B cell (primary cell): Measurements from ENCODE around the gene HMG20B. TPM values are rescaled to one million over a fixed set of nuclear protein-coding genes. Genes with fewer than 3 reads are reported as not detected.

Experiments
- ATAC-seq: fragments of 200-7000 bp; cut with Tn5 transposase; one replicate; pipeline ENCODE4 v1.10.0; 2021; ENCODE audit warnings: low read depth, mild to moderate bottlenecking, moderate number of reproducible peaks, moderate library complexity
- CTCF ChIA-PET: fragments of 350-600 bp; sonication (Branson Sonifier 250); formaldehyde crosslinking; loops from one replicate; lab custom pipeline; 2021; ENCODE audit warnings: antibody characterized with exemption, inconsistent platforms; lab: Charles Lee
- POLR2A ChIA-PET: fragments of 350-600 bp; sonication (Branson Sonifier 250); formaldehyde crosslinking; loops from one replicate; lab custom pipeline; 2021; ENCODE audit warnings: antibody characterized with exemption; lab: Charles Lee
- DNase-seq: peaks from one replicate; pipeline ENCODE4 v3.0.0; 2013
- H2AFZ ChIP-seq: 2 replicates; pipeline ENCODE4 v1.6.1; 2012; ENCODE audit warnings: mild to moderate bottlenecking, low read depth, low read length; ENCODE audit not compliant: insufficient read depth, poor library complexity, severe bottlenecking
- H3K27ac ChIP-seq, 2 donors: 1 replicate in 1 of 2; 2 replicates in 1 of 2; pipeline ENCODE4 v1.5.1; 2012 to 2013; ENCODE audit warnings: low read length in 2 of 2, mild to moderate bottlenecking in 2 of 2, moderate library complexity in 1 of 2
- H3K27me3 ChIP-seq, 4 experiments: fragments of 200-600 bp in 1 of 4; sonication (generic) in 1 of 4; replicated peaks in 1 of 4; 1 replicate in 2 of 4; 2 replicates in 2 of 4; pipeline versions ENCODE4 v1.6.1 to v1.7.0; 2013 to 2016; ENCODE audit warnings: low read length in 3 of 4, mild to moderate bottlenecking in 2 of 4, mixed read lengths in 1 of 4, moderate library complexity in 1 of 4; ENCODE audit not compliant: insufficient read depth in 4 of 4, control insufficient read depth in 3 of 4; ENCODE audit errors: control extremely low read depth in 1 of 4
- H3K36me3 ChIP-seq, 2 experiments: replicated peaks in 1 of 2; 1 replicate in 1 of 2; 2 replicates in 1 of 2; pipeline versions ENCODE4 v1.6.1 to v1.7.1; 2013; ENCODE audit warnings: low read length in 1 of 2; ENCODE audit not compliant: insufficient read depth in 2 of 2, control insufficient read depth in 1 of 2; ENCODE audit errors: control extremely low read depth in 1 of 2, extremely low read depth in 1 of 2
- H3K4me1 ChIP-seq, 2 donors: fragments of 200-600 bp in 1 of 2; sonication (generic) in 1 of 2; 1 replicate in 1 of 2; 2 replicates in 1 of 2; pipeline versions ENCODE4 v1.5.1 to v1.6.1; 2013 to 2017; ENCODE audit warnings: low read length in 2 of 2; ENCODE audit not compliant: control insufficient read depth in 2 of 2, insufficient read depth in 2 of 2
- H3K4me2 ChIP-seq: replicated peaks from 2 replicates; pipeline ENCODE3; 2012; ENCODE audit warnings: mild to moderate bottlenecking, low read depth, low read length; ENCODE audit not compliant: poor library complexity, severe bottlenecking
- H3K4me3 ChIP-seq, 5 experiments: fragments of 200-600 bp in 1 of 5; sonication (generic) in 1 of 5; 1 replicate in 3 of 5; 2 replicates in 2 of 5; pipeline versions ENCODE4 v1.5.1 to v1.7.0; 2011 to 2016; ENCODE audit warnings: low read length in 4 of 5, mild to moderate bottlenecking in 4 of 5, low read depth in 2 of 5, control low read depth in 1 of 5, moderate library complexity in 1 of 5; ENCODE audit not compliant: insufficient read depth in 1 of 5; ENCODE audit errors: control extremely low read depth in 1 of 5, extremely low read depth in 1 of 5
- H3K79me2 ChIP-seq: fragments of 200-600 bp; sonication (generic); one replicate; pipeline ENCODE4 v1.6.0; 2016; ENCODE audit warnings: low read length; ENCODE audit not compliant: control insufficient read depth, insufficient read depth
- H3K9ac ChIP-seq: fragments of 200-600 bp; sonication (generic); 2 replicates; pipeline ENCODE4 v1.6.1; 2017; ENCODE audit warnings: mild to moderate bottlenecking, low read length, moderate library complexity
- H3K9me3 ChIP-seq, 3 donors: one replicate each; pipeline versions ENCODE4 v1.6.1 to v1.7.1; 2013; ENCODE audit warnings: low read length in 2 of 3; ENCODE audit not compliant: control insufficient read depth in 2 of 3, insufficient read depth in 1 of 3; ENCODE audit errors: control extremely low read depth in 1 of 3
- H4K20me1 ChIP-seq: 2 replicates; pipeline ENCODE4 v1.6.0; 2012; ENCODE audit warnings: mild to moderate bottlenecking, low read length; ENCODE audit not compliant: insufficient read depth, control insufficient read depth, poor library complexity, severe bottlenecking
- H3K27ac Mint-ChIP-seq: one replicate; pipeline ENCODE4 v1.8.0; 2021; ENCODE audit warnings: mixed read lengths
- H3K27me3 Mint-ChIP-seq: one replicate; pipeline ENCODE4 v1.8.0; 2021; ENCODE audit warnings: mixed read lengths
- H3K4me1 Mint-ChIP-seq: one replicate; pipeline ENCODE4 v1.8.0; 2021; ENCODE audit warnings: mixed read lengths
- H3K4me3 Mint-ChIP-seq: one replicate; pipeline ENCODE4 v1.8.0; 2021; ENCODE audit warnings: mixed read lengths
- H3K9me3 Mint-ChIP-seq: one replicate; pipeline ENCODE4 v1.8.0; 2022; ENCODE audit warnings: mixed read lengths; ENCODE audit not compliant: insufficient read depth
- EZH2 ChIP-seq: IDR thresholded peaks from 2 replicates; pipeline ENCODE4 v1.6.1; 2012; ENCODE audit warnings: borderline replicate concordance, low read depth, mild to moderate bottlenecking, moderate library complexity, low read length; ENCODE audit not compliant: insufficient read depth, poor library complexity, severe bottlenecking
- WGBS: methylation state at CpG from one replicate; pipeline ENCODE4 v1.1.5; 2013; ENCODE audit warnings: missing lambda C conversion rate; ENCODE audit not compliant: insufficient coverage; 5-methylcytosine and 5-hydroxymethylcytosine counted together
- intact Hi-C: fragments of 100-400 bp; cut with micrococcal nuclease; formaldehyde crosslinking; loops from one replicate; pipeline ENCODE4 v1.10.0; 2022
- polyA plus RNA-seq: library from polyadenylated mRNA; depleted of rRNA; stranded (reverse); fragments of >200 nt; gene quantifications from 2 replicates; pipeline ENCODE4 v1.2.3, GENCODE V29; 2012
- total RNA-seq, 2 donors: library from RNA; stranded (reverse); fragments of 120-200 nt in 1 of 2; gene quantifications; 1 replicate in 1 of 2; 2 replicates in 1 of 2; pipeline versions ENCODE4 v1.2.3 to v1.2.4, GENCODE V29; 2013 to 2022
- TF ChIP-seq, protein P1 (sequence below): fragments of 200-600 bp; IDR thresholded peaks from one replicate; pipeline ENCODE4 v1.8.0; 2022; ENCODE audit warnings: antibody characterized with exemption, mild to moderate bottlenecking

Gene HMG20B
- total and polyA plus RNA-seq, 2 donors (not counting 1 experiment from before 2014, with no cell fraction given): 41.7 to 59.0 TPM

DNA sequence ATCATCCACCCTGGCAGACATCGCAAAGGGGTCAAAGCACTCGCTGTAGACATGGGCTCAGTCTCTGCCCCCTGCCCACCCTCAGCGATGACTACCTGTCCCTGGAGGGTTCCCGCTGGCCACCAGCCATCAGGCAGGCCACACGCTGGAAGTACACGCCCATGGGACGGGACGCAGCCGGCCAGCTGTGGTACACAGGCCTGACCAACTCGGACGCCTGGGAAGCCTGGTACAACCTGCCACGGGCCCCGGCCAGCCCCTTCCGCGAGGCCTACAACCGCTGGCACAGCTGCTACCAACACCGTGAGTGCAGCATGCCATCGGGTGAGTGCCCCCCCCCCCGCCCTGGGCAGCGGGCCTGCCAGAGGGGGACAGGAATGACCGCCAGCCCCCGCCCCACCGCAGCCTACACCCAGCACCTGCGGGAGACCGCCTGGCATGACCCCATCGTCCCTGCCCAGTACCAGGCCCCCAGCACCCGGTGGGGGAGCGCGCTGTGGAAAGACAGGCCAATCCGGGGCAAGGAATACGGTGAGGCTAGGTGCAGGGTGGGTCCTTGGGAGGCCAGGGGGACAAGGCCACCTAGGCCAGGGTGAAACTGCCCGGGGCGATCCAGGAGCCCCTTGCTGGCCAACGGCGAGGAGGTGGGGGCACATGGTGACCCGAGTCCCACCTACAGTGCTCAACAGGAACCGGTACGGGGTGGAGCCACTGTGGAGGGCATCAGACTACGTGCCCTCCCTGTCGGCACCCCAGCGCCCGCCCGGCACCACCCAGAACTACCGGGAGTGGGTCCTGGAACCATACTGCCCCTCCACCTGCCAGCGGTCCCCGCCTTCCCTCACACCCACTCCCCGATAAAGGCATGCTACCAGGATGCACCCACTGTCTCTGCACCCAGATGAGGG is 29.3 kb upstream of the HMG20B start:
- no peak overlapping the region for H3K4me3 ChIP-seq
- no peaks in the 10 kb centered on the region for H3K9me3 Mint-ChIP-seq
- peaks cover 7% of the 10 kb centered on the region for H3K79me2 ChIP-seq
- WGBS: 97% methylated on average over 45 of the region's 47 CpGs
- H3K9me3 ChIP-seq: peaks cover 0 to 8% (median 0%) of the 10 kb centered on the region in 3 donors
- H3K4me3 Mint-ChIP-seq: no peak overlapping the region
- no peak overlapping the region for H3K9ac ChIP-seq
- H3K27me3 ChIP-seq: no peaks in the 10 kb centered on the region
- no peak overlapping the region for H2AFZ ChIP-seq
- H3K27me3 Mint-ChIP-seq: no peaks in the 10 kb centered on the region
- H3K4me1 ChIP-seq: no peaks in the 10 kb centered on the region
- no peak overlapping the region for H3K27ac ChIP-seq
- H3K27ac Mint-ChIP-seq: no peak overlapping the region
- no peak for ATAC-seq
- intact Hi-C loops: no loop called here
- ChIA-PET CTCF (interaction anchor here (1.4 to 1.9 kb wide), 2 partner anchors 33 to 80 kb away, joined by 3 to 7 read pairs; no protein-coding TSS in a partner anchor), POLR2A (interaction anchor here (0.5 kb wide), 1 partner anchor 86 kb away, joined by 5 read pairs; no protein-coding TSS in a partner anchor)
- H3K4me1 Mint-ChIP-seq: peaks cover 8% of the 10 kb centered on the region
- peaks cover 44% of the 10 kb centered on the region for H4K20me1 ChIP-seq
- peaks cover 0 to 32% of the 10 kb centered on the region in 2 experiments for H3K36me3 ChIP-seq
- no peak for DNase-seq
- H3K4me2 ChIP-seq: no peak overlapping the region
- TF ChIP-seq, protein P1, sequence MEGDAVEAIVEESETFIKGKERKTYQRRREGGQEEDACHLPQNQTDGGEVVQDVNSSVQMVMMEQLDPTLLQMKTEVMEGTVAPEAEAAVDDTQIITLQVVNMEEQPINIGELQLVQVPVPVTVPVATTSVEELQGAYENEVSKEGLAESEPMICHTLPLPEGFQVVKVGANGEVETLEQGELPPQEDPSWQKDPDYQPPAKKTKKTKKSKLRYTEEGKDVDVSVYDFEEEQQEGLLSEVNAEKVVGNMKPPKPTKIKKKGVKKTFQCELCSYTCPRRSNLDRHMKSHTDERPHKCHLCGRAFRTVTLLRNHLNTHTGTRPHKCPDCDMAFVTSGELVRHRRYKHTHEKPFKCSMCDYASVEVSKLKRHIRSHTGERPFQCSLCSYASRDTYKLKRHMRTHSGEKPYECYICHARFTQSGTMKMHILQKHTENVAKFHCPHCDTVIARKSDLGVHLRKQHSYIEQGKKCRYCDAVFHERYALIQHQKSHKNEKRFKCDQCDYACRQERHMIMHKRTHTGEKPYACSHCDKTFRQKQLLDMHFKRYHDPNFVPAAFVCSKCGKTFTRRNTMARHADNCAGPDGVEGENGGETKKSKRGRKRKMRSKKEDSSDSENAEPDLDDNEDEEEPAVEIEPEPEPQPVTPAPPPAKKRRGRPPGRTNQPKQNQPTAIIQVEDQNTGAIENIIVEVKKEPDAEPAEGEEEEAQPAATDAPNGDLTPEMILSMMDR: no peak
- no peak for TF ChIP-seq EZH2

DNA sequence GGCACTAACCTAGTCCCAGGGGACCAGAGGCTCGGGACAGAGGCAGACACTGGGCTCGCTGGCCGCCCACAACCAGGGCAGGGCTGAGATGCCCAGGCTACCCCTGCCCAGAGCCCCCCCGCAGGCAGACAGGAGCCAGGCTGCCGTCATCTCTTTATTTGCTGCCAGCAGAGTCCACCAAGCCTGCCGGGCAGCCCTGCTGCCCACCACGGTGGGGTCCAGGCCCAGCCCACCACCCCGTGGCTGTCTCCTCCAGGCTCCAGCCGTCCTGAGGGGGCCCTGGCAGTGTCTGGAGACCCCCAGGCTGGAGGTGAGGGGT is 28.7 kb upstream of the HMG20B start:
- intact Hi-C loops: no loop called here
- ChIA-PET POLR2A (interaction anchor here (0.5 kb wide), 1 partner anchor 86 kb away, joined by 5 read pairs; no protein-coding TSS in a partner anchor), CTCF (interaction anchor here (1.2 to 3.6 kb wide), 5 partner anchors 10 to 79 kb away, joined by 3 to 37 read pairs (median 7); partner anchors contain the start of gene MFSD12)
- 95% methylated on average over 9 of the region's 9 CpGs for WGBS
- Mint-ChIP-seq H3K9me3 (no peaks in the 10 kb centered on the region), H3K27me3 (no peaks in the 10 kb centered on the region), H3K4me3 (no peak overlapping the region), H3K4me1 (peaks cover 8% of the 10 kb centered on the region), H3K27ac (no peak overlapping the region)
- Histone ChIP-seq H4K20me1 (peaks cover 49% of the 10 kb centered on the region), H2AFZ (no peak overlapping the region), H3K9me3 (peaks cover 0 to 8% (median 0%) of the 10 kb centered on the region in 3 donors), H3K4me2 (no peak overlapping the region), H3K4me1 (no peaks in the 10 kb centered on the region), H3K9ac (no peak overlapping the region), H3K27ac (no peak overlapping the region), H3K79me2 (peaks cover 7% of the 10 kb centered on the region), H3K27me3 (no peaks in the 10 kb centered on the region), H3K4me3 (no peak overlapping the region), H3K36me3 (peaks cover 0 to 35% of the 10 kb centered on the region in 2 experiments)
- DNase-seq: no peak
- ATAC-seq: no peak
- TF ChIP-seq EZH2: no peak
- TF ChIP-seq, protein P1: no peak
